ENCODE data around the gene IL17RD.

The IL17RD gene

GRCh38 chr3:57108684-57109083, 56.5 kb downstream of the IL17RD start:
- TF ChIP-seq CTCF (IDR thresholded peaks at IDR 0.05; ENCODE audit: insufficient read depth, missing control alignments) = no peak
- DNase-seq (ENCODE audit: insufficient read length, low spot score) (no peak), FAIRE-seq (no peak)

- no peak for FAIRE-seq
- TF ChIP-seq CTCF (IDR thresholded peaks at IDR 0.05; ENCODE audit: insufficient read depth, missing control alignments) = no peak
- DNase-seq (ENCODE audit: insufficient read length, low spot score) = no peak
These were observed 59.6 kb downstream of the IL17RD start for GRCh38 chr3:57105585-57105984.

- peak; percentile 86 for TF ChIP-seq CTCF (IDR thresholded peaks at IDR 0.05; ENCODE audit: insufficient read depth, missing control alignments)
- FAIRE-seq (peak; percentile 95), DNase-seq (ENCODE audit: insufficient read length, low spot score) (peak; percentile 43)
These were observed 65.0 kb downstream of the IL17RD start for GRCh38 chr3:57100046-57100695.

- no peak for TF ChIP-seq CTCF (IDR thresholded peaks at IDR 0.05; ENCODE audit: insufficient read depth, missing control alignments)
- FAIRE-seq (no peak), DNase-seq (ENCODE audit: insufficient read length, low spot score) (no peak)
These were observed 66.5 kb downstream of the IL17RD start for GRCh38 chr3:57098418-57099310.

GRCh38 chr3:57097536-57097935, 67.6 kb downstream of the IL17RD start:
- FAIRE-seq = no peak
- TF ChIP-seq CTCF (IDR thresholded peaks at IDR 0.05; ENCODE audit: insufficient read depth, missing control alignments) = no peak
- DNase-seq (ENCODE audit: insufficient read length, low spot score) = no peak

GRCh38 chr3:57095363-57095762, 69.8 kb downstream of the IL17RD start:
- DNase-seq (ENCODE audit: insufficient read length, low spot score) (no peak), FAIRE-seq (no peak)
- TF ChIP-seq CTCF (IDR thresholded peaks at IDR 0.05; ENCODE audit: insufficient read depth, missing control alignments) = no peak

GRCh38 chr3:57094575-57094974, 70.6 kb downstream of the IL17RD start:
- DNase-seq (ENCODE audit: insufficient read length, low spot score) = no peak
- no peak for FAIRE-seq
- TF ChIP-seq CTCF (IDR thresholded peaks at IDR 0.05; ENCODE audit: insufficient read depth, missing control alignments) = no peak

Measured in D721Med (cell line).